ENCODE measurements around the gene TMEM63B.

DNA sequence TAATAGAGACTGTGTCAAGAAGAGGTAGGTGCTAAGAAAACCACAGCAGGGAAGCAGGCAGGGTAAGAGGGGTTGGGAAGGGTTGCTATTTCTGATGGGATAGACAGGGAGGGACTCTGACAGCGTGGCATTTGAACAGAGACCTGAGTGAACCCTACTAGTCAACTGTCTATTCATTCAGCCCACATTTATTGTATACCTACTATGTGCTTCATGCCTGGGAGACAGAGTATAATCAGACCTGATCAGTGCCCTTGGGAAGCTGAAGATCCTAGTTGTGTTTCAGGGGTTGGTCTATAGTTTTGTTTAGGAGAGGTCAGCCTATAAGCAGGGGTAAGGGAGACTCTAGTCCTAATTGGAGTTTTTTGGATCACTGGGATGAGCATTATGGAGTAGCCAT lies 16.4 kb downstream of the TMEM63B start:
- TF ChIP-seq, protein P1, sequence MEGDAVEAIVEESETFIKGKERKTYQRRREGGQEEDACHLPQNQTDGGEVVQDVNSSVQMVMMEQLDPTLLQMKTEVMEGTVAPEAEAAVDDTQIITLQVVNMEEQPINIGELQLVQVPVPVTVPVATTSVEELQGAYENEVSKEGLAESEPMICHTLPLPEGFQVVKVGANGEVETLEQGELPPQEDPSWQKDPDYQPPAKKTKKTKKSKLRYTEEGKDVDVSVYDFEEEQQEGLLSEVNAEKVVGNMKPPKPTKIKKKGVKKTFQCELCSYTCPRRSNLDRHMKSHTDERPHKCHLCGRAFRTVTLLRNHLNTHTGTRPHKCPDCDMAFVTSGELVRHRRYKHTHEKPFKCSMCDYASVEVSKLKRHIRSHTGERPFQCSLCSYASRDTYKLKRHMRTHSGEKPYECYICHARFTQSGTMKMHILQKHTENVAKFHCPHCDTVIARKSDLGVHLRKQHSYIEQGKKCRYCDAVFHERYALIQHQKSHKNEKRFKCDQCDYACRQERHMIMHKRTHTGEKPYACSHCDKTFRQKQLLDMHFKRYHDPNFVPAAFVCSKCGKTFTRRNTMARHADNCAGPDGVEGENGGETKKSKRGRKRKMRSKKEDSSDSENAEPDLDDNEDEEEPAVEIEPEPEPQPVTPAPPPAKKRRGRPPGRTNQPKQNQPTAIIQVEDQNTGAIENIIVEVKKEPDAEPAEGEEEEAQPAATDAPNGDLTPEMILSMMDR (IDR thresholded peaks at IDR 0.05), result no peak
- TF ChIP-seq EP300 (IDR thresholded peaks at IDR 0.05), result no peak
